Keratinocyte (primary cell): Measurements from ENCODE around the gene PPARA. TPM values are rescaled to one million over a fixed set of nuclear protein-coding genes. Genes with fewer than 3 reads are reported as not detected.

Experiments used
- DNase-seq: peaks from one replicate; pipeline ENCODE4 v3.0.0-alpha.2; 2011; ENCODE audit warnings: low read depth, missing footprints, low spot score
- FAIRE-seq: peaks from 2 replicates; lab custom pipeline; 2011; peaks lifted over from hg19 to GRCh38; lab: Jason Lieb, UNC
- H2AFZ ChIP-seq: 2 replicates; pipeline ENCODE4 v1.6.0; 2012; ENCODE audit warnings: low read length, control low read depth, inconsistent platforms; ENCODE audit not compliant: control insufficient read depth
- H3K27ac ChIP-seq: 2 replicates; pipeline ENCODE4 v1.5.1; 2011; ENCODE audit warnings: low read length; ENCODE audit not compliant: control insufficient read depth, insufficient read depth
- H3K27me3 ChIP-seq: 3 replicates; pipeline ENCODE4 v1.6.0; 2011; ENCODE audit warnings: low read length; ENCODE audit not compliant: control insufficient read depth, insufficient read depth; ENCODE audit errors: extremely low read depth
- H3K36me3 ChIP-seq, 2 experiments: 2 replicates in 1 of 2; 3 replicates in 1 of 2; pipeline ENCODE4 v1.5.1; 2011; ENCODE audit warnings: low read length in 2 of 2, mild to moderate bottlenecking in 1 of 2; ENCODE audit not compliant: control insufficient read depth in 2 of 2, insufficient read depth in 2 of 2; ENCODE audit errors: extremely low read depth in 1 of 2
- H3K4me1 ChIP-seq: 3 replicates; pipeline ENCODE4 v1.5.1; 2011; ENCODE audit warnings: low read length; ENCODE audit not compliant: control insufficient read depth, insufficient read depth; ENCODE audit errors: extremely low read depth
- H3K4me2 ChIP-seq: 3 replicates; pipeline ENCODE4 v1.6.0; 2011; ENCODE audit warnings: low read depth, low read length; ENCODE audit not compliant: control insufficient read depth, insufficient read depth; ENCODE audit errors: extremely low read depth
- H3K4me3 ChIP-seq, 3 experiments: fragments of 200-600 bp in 1 of 3; sonication (generic) in 1 of 3; 2 replicates in 2 of 3; 3 replicates in 1 of 3; pipeline ENCODE4 v1.5.1; 2011 to 2016; ENCODE audit warnings: low read length in 3 of 3, mild to moderate bottlenecking in 3 of 3, control low read depth in 2 of 3, inconsistent platforms in 1 of 3, low read depth in 1 of 3, mixed read lengths in 1 of 3, mixed run types in 1 of 3, moderate library complexity in 1 of 3; ENCODE audit not compliant: control insufficient read depth in 2 of 3, insufficient read depth in 2 of 3; ENCODE audit errors: extremely low read depth in 1 of 3
- H3K79me2 ChIP-seq: 2 replicates; pipeline ENCODE4 v1.6.0; 2012; ENCODE audit warnings: low read length; ENCODE audit not compliant: control insufficient read depth, insufficient read depth
- H3K9ac ChIP-seq: 3 replicates; pipeline ENCODE4 v1.6.0; 2011; ENCODE audit warnings: low read length; ENCODE audit not compliant: control insufficient read depth, insufficient read depth; ENCODE audit errors: extremely low read depth
- H3K9me1 ChIP-seq: 3 replicates; pipeline ENCODE4 v1.6.0; 2011; ENCODE audit warnings: low read length; ENCODE audit not compliant: control insufficient read depth, insufficient read depth; ENCODE audit errors: extremely low read depth
- H3K9me3 ChIP-seq: 2 replicates; pipeline ENCODE4 v1.5.1; 2012; ENCODE audit warnings: low read depth, low read length; ENCODE audit not compliant: control insufficient read depth
- H4K20me1 ChIP-seq: 3 replicates; pipeline ENCODE4 v1.6.0; 2011; ENCODE audit warnings: low read length; ENCODE audit not compliant: control insufficient read depth, insufficient read depth; ENCODE audit errors: extremely low read depth
- CTCF ChIP-seq, 3 experiments: IDR thresholded peaks in 1 of 3; conservative IDR thresholded peaks in 1 of 3; optimal IDR thresholded peaks in 1 of 3; 2 replicates in 2 of 3; 3 replicates in 1 of 3; pipeline versions ENCODE3 to v1.5.1; 2011; ENCODE audit warnings: low read length in 3 of 3, mild to moderate bottlenecking in 3 of 3, moderate library complexity in 2 of 3, control low read depth in 1 of 3, inconsistent platforms in 1 of 3; ENCODE audit not compliant: insufficient read depth in 2 of 3; ENCODE audit errors: extremely low read depth in 1 of 3
- EZH2 ChIP-seq: IDR thresholded peaks from one replicate; pipeline ENCODE4 v1.6.1; 2012; ENCODE audit warnings: inconsistent platforms, mild to moderate bottlenecking, low read length, moderate library complexity
- dilution Hi-C: fragments of 300-500 bp; cut with MboI; formaldehyde crosslinking; loops from one replicate; pipeline ENCODE4 v1.7.0; 2020; ENCODE audit warnings: low sequenced_read_pairs; ENCODE audit not compliant: extremely low pct_ligation_motif_present
- polyA plus RNA-seq, 5 experiments: library from polyadenylated mRNA; depleted of rRNA in 3 of 5; stranded (reverse) in 3 of 5; stranded (forward) in 1 of 5; unstranded in 1 of 5; fragments of >200 nt; gene quantifications; 1 replicate in 1 of 5; 2 replicates in 3 of 5; 3 replicates in 1 of 5; pipeline versions ENCODE4 v1.2.1 to v1.2.3, GENCODE V29; 2011 to 2012; ENCODE audit warnings: missing spikeins in 2 of 5, low read depth in 1 of 5, low replicate concordance in 1 of 5

The PPARA gene
- polyA plus RNA-seq, 1 donor (not counting 4 experiments of a cell fraction or from before 2014, with no cell fraction given) = 4.9 TPM

GRCh38 chr22:46143491-46144147 is 6.7 kb upstream of the PPARA start:
- Histone ChIP-seq H3K79me2 (no peaks in the 10 kb centered on the region), H2AFZ (no peak overlapping the region), H3K9me3 (no peaks in the 10 kb centered on the region), H3K4me3 (no peak overlapping the region), H3K9ac (no peak overlapping the region), H3K36me3 (no peaks in the 10 kb centered on the region), H3K27me3 (peaks cover 27% of the 10 kb centered on the region), H3K27ac (no peak overlapping the region), H3K4me2 (no peak overlapping the region), H3K9me1 (no peaks in the 10 kb centered on the region), H4K20me1 (no peaks in the 10 kb centered on the region), H3K4me1 (peaks cover 15% of the 10 kb centered on the region)
- dilution Hi-C loops = no loop called here
- no peak for DNase-seq
- FAIRE-seq = no peak
- no peak for TF ChIP-seq EZH2
- no peak for TF ChIP-seq CTCF (optimal IDR thresholded peaks at IDR 0.05 in 1 of 3, IDR thresholded peaks at IDR 0.05 in 1 of 3, conservative IDR thresholded peaks at IDR 0.05 in 1 of 3; ENCODE audit: extremely low read depth in 1 of 3, insufficient read depth in 2 of 3, low read length in 3 of 3)

GRCh38 chr22:46145361-46145851 is 4.9 kb upstream of the PPARA start:
- TF ChIP-seq EZH2 = no peak
- no peak for TF ChIP-seq CTCF (optimal IDR thresholded peaks at IDR 0.05 in 1 of 3, IDR thresholded peaks at IDR 0.05 in 1 of 3, conservative IDR thresholded peaks at IDR 0.05 in 1 of 3; ENCODE audit: extremely low read depth in 1 of 3, insufficient read depth in 2 of 3, low read length in 3 of 3)
- H3K36me3 ChIP-seq = no peaks in the 10 kb centered on the region
- peaks cover 24% of the 10 kb centered on the region for H3K4me1 ChIP-seq
- DNase-seq = no peak
- dilution Hi-C loops = loop anchor here (5.0 kb wide), 1 partner anchor 97 kb away; no protein-coding TSS in a partner anchor
- H3K9ac ChIP-seq = no peak overlapping the region
- H3K9me1 ChIP-seq = no peaks in the 10 kb centered on the region
- H3K9me3 ChIP-seq = no peaks in the 10 kb centered on the region
- no peak overlapping the region for H3K4me2 ChIP-seq
- no peak overlapping the region for H3K4me3 ChIP-seq
- H2AFZ ChIP-seq = no peak overlapping the region
- H3K27ac ChIP-seq = no peak overlapping the region
- FAIRE-seq = no peak
- H3K79me2 ChIP-seq = no peaks in the 10 kb centered on the region
- peaks cover 27% of the 10 kb centered on the region for H3K27me3 ChIP-seq
- no peaks in the 10 kb centered on the region for H4K20me1 ChIP-seq
